ENCODE results near the gene MRPL36.
"Not testable (repeated sequence)": the region's sequence is repeated elsewhere in the genome, so short reads cannot be mapped to it uniquely, and the experiment has no call there.

MRPL36 gene

DNA sequence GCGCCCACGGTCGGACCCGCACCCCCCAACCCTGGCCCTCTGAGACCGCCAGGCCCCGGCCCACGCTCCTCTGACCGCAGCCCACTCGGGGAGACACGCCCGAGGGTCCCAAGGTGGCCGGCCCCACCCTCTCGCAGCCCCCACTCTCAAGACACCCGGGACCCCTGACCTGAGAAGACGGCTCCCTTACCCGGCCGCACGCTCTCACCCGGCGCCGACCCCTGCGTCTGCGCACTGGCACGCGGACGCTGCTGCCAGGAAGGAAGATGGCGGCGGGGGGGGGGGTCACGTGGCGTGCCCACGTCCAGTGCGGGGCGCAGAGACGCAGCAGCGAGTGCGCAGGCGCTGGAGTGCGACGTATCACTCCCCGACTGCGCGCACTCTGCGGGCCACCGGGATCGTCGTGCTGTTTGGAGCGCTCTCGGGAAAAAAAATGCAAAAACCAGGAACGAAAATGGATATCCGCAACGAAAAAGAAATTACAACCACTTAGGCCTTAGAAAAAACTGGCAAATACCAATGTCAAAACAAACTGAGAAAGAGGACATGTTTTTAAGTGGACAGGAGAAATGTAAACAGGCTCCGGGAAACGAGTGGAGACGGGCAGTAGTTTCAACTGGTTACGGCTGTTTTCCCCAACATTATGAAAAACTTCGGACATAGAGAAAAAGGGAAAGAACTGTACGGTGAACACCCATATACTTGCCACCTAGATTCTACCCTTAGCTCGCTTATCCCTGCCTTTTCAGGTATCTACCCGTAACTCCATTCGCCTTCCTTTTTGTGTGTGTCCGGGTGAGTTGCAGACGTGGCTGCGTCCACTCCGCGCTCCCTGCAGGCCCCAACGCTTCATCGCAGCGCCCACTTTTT, at the start of gene MRPL36:
Gene MRPL36 (minus strand): TSS at position 236 of the 870 bp plus-strand sequence. CDS start 902 bp downstream, outside the sequence.
- peak; percentile 88 for DNase-seq (ENCODE audit: low spot score)

GRCh38 chr5:1847611-1848010, 48.0 kb upstream of the MRPL36 start:
- no peak for DNase-seq (ENCODE audit: low spot score)

DNA sequence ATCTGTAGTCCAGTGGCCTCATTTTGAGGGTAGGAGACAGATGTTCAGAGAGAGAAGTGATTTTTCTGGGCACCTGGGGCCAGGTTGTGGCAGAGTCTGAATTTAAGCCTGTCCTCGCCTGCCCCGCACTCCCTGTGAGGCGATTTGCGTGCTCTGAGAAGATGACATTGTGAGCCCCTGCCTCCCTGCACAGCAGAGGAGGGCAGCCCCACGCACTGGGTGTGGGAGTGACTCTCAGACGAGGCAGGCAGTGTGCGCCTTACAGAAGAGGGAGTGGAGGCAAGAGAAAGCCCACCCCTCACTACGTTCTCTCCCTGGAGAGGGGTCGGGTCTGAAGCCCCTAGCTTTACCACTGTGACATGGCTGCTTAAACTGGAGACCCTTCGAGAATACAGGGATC, 47.4 kb upstream of the MRPL36 start:
- no peak for DNase-seq (ENCODE audit: low spot score)

DNA sequence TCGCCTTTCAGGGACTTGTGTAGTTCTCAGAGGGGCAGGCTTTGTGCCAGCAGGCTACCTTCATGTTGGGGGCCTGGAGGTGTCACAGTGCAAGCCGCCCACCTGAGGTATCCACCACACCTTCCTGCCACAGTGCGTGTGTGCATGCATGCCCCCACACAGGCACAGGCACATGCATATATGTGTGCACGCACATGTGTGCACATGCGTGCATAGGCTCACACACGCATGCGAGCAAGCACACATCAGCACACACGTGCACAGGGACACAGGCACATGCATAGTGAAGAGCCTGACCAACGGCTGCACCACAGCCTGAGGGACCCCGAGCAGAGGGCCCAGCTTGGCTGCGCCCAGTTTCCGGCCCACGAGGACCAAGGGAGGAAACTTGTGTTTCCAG, 46.9 kb upstream of the MRPL36 start:
- DNase-seq (ENCODE audit: low spot score) = no peak

GRCh38 chr5:1845696-1846095, 46.1 kb upstream of the MRPL36 start:
- no peak for DNase-seq (ENCODE audit: low spot score)

DNA sequence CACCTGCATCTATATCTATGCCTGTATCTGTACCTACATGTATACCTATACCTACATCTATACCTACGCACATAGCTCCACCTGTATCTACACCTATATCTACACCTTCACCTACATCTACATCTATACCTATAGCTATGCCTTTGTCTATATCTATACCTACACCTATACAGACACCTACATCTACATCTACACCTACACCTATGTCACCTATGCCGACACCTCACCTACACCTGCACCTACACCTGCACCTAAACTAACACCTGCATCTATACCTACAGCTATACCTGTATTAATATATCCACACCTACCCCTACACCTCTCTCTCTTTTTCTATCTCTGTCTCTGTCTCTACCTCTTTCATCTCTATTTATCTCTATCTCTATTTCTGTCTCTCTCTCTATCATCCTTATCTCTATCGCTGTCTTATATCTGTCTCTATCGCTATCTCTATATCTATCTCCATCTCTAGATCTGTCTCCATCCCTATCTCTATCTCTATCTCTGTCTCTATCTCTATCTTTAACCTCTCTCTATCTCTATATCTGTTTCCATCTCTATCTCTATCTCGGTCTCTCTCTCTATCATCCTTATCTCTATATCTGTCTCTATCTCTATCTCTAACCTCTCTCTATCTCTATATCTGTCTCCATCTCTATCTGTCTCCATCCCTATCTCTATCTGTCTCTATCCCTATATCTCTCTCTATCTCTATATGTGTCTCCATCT, 45.2 kb upstream of the MRPL36 start:
- no peak for DNase-seq (ENCODE audit: low spot score)

GRCh38 chr5:1843761-1844160, 44.1 kb upstream of the MRPL36 start:
- DNase-seq (ENCODE audit: low spot score) = not testable (repeated sequence)

DNA sequence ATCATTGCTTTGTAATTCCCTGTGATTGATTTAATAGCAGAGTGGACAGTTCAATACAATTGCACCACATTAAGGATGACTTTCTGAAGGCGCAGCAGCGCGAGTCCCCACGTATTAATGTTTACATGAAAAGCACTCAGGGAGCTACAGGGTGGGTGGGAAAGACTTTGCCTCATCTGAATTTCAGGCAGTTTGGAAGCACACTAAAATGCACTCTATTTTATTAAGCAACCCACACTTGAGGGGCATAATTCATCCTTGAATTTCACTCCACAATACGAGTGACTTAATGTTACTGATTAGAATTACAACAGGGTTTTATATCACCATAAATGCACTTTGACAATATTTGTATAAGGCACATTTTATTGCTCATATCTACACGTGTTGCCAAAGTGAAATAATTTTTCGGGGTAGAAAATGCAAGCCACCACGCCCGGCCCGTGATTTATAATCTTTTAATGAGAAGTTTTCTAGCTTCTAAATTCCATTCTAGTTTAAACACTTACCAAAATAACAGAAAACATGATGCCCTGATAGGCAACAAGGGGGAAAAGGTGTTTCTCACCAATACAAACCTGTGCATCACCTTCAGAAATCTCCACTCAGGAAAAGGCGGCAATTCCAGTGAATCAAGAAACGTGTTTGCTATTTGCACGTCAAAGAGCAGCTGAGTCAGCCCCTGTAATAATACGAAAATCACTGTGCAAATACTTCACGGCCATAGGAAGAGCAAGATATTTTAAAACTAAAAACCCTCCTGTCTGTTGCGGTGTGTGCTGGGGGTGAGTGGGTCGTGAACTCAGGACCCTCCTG, 42.6 kb upstream of the MRPL36 start:
- no peak for DNase-seq (ENCODE audit: low spot score)

GRCh38 chr5:1840741-1841521, 41.3 kb upstream of the MRPL36 start:
- no peak for DNase-seq (ENCODE audit: low spot score)

DNA sequence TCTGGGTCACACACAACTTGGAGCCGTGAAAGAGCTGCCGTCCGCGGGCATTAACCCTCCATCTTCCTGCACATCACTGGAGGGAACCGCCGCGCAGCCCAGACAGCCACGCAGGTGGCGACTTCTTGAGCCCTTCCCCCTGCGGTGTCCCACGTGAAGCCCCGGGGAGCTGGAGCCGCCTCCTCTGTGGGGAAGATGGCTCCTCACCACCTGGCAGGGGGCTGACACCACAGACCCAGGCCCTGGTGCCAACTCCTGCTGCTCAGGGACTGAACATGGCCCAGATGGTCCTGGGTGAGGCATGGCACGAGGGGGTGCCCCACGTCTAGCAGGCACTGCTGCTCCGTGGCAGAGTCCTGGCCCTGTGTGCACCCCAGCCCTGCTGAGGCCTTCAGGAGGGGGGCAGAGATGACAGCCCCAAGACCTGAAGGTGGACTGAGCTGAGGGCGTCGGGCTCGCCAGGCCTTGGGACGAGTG, 40.5 kb upstream of the MRPL36 start:
- no peak for DNase-seq (ENCODE audit: low spot score)

GRCh38 chr5:1838013-1838412, 38.4 kb upstream of the MRPL36 start:
- no peak for DNase-seq (ENCODE audit: low spot score)

GRCh38 chr5:1836891-1837880, 37.5 kb upstream of the MRPL36 start:
- no peak for DNase-seq (ENCODE audit: low spot score)

DNA sequence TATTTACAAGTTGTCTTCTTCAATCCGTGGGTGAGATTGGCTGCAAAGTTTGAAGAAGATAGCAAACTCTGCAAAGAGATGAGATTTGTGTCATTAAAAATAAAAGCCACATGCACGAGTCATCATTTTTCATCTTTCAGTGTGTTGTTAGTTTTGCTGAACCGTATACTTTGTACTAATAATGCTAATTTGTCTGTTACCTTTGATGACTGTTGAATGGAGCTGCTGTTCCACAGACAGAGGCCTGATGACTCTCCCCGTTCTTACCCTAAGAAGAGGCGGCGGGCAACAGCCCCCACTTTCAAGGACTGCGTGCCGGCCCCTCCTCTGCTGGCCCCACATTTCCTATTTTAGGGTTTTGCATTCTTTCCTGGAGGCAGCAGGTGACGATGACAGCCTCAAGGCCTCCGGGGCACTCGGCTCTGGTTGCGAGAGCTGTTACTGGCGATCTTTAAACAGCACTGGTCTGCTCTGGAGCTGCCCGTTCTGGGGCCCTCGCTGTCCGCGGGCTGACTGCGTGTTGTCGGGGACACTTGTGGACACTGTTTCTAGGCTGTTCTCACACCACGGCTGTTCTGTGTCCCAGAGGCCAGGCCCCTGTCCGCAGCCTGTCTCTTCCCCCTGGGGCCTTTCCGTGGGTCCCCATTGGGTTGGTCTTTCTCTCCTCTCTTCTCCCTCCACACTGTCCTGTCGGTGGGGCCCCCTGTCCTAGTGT, 36.7 kb upstream of the MRPL36 start:
- DNase-seq (ENCODE audit: low spot score) = no peak

DNA sequence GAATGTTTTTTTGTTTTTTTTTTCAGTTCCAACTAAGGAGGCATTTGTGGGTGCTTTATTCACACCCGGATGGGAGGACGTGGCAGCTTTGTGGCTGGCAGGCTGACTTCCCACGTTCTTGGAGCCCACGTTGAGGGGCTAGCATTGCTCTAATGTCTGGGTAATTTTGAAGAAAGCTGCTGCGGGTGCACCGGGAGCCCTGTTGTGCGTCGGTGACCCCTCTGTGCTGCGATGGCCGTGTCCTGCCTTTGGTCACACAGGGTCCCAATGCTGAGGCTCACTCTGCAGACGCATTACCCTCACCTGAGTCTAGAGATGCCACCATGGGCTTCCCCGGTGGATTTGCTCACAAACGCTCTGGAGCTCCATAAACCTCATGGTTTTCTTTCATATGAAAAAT, 35.8 kb upstream of the MRPL36 start:
- DNase-seq (ENCODE audit: low spot score) = no peak

GRCh38 chr5:1834721-1835429, 35.2 kb upstream of the MRPL36 start:
- DNase-seq (ENCODE audit: low spot score) = no peak

GRCh38 chr5:1834022-1834551, 34.5 kb upstream of the MRPL36 start:
- DNase-seq (ENCODE audit: low spot score) = no peak

DNA sequence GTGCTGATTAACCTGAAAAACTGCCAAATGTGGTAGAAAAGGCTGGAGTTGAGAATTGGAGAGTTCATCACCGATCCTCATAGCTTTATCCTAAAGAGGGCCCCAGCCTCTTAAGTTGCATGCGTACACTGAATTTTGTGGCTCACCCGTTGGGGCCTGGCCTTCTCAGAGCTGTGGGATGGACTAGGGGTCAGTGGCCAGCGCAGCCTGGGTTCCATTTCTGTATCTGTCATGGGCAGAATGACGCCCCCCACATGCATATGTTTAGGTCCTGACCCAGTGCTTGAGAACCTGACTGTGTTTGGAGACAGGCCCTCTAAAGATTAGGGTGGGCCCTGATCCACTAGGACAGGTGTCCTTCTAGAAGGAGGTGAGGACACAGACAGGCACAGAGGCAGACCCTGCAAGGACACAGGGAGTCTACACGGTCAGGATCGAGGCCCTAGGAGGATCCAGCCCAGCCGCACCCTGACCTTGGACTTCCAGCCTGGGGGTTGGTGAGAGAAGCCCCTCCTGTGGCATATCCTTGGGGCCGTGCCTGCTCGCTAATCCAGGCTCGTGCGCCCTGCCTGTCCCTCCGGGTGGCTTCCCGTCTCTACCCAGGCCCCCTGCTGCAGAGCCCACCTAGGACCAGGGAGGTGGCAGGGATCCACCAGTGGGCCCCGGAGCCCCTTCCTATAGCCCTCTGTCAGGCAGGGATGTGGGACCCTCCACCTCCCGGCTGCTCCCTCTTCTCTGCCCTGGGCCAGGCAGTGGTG, 33.8 kb upstream of the MRPL36 start:
- DNase-seq (ENCODE audit: low spot score) = no peak
